GM12878 (cell line): Measurements from ENCODE around the gene DLG2. TPM values are rescaled to one million over a fixed set of nuclear protein-coding genes. Genes with fewer than 3 reads are reported as not detected.

ENCODE experiments used
- ATAC-seq: fragments of 200-7000 bp; cut with Tn5 transposase; 3 replicates; pipeline ENCODE4 v1.9.1; 2020; ENCODE audit warnings: mild to moderate bottlenecking, moderate library complexity
- BruUV-seq: library from RNA; stranded (reverse); fragments of 400-500 nt; replicated peaks from 2 replicates; lab custom pipeline; 2021; lab: Mats Ljungman, UMichigan
- CTCF ChIA-PET: fragments of 300-600 bp; sonication (Branson Sonifier 250); formaldehyde crosslinking; extraction: SDS; loops from one replicate; lab custom pipeline; 2021; ENCODE audit warnings: inconsistent platforms; lab: Yijun Ruan, JAX
- POLR2A ChIA-PET: fragments of 350-600 bp; formaldehyde crosslinking; extraction: SDS; loops from one replicate; lab custom pipeline; 2021; ENCODE audit warnings: inconsistent platforms; lab: Charles Lee
- RAD21 ChIA-PET: fragments of 300-600 bp; sonication (Branson Sonifier 250); formaldehyde crosslinking; loops from one replicate; lab custom pipeline; 2023; ENCODE audit warnings: antibody characterized with exemption; ENCODE audit not compliant: unreplicated experiment; lab: Charles Lee
- SMC1A ChIA-PET: fragments of 300-600 bp; sonication (Branson Sonifier 250); formaldehyde crosslinking; loops from one replicate; lab custom pipeline; 2023; ENCODE audit not compliant: unreplicated experiment, uncharacterized antibody; lab: Charles Lee
- DNase-seq: peaks from one replicate; pipeline ENCODE4 v3.0.0-alpha.2; 2011; ENCODE audit warnings: low read depth, low spot score
- FAIRE-seq: peaks from 3 replicates; lab custom pipeline; 2011; peaks lifted over from hg19 to GRCh38; lab: Jason Lieb, UNC
- H2AFZ ChIP-seq: 2 replicates; pipeline ENCODE4 v1.6.0; 2011; ENCODE audit warnings: low read depth, low read length, control low read depth; ENCODE audit not compliant: control insufficient read depth
- H3K27ac ChIP-seq: 2 replicates; pipeline ENCODE4 v1.5.1; 2011; ENCODE audit warnings: control low read depth; ENCODE audit not compliant: control insufficient read depth, insufficient read depth
- H3K27me3 ChIP-seq, 2 experiments: replicated peaks in 1 of 2; 2 replicates each; pipeline versions ENCODE4 v1.6.0 to v1.6.1; 2011; ENCODE audit warnings: low read length in 1 of 2; ENCODE audit not compliant: control insufficient read depth in 2 of 2, insufficient read depth in 2 of 2
- H3K36me3 ChIP-seq, 2 experiments: 2 replicates each; pipeline ENCODE4 v1.5.1; 2011; ENCODE audit warnings: low read length in 1 of 2; ENCODE audit not compliant: control insufficient read depth in 2 of 2, insufficient read depth in 2 of 2
- H3K4me1 ChIP-seq: 2 replicates; pipeline ENCODE4 v1.6.1; 2011; ENCODE audit warnings: mild to moderate bottlenecking, low read length, moderate library complexity, mixed read lengths; ENCODE audit not compliant: control insufficient read depth, insufficient read depth
- H3K4me2 ChIP-seq: 2 replicates; pipeline ENCODE4 v1.6.0; 2011; ENCODE audit warnings: control low read depth; ENCODE audit not compliant: control insufficient read depth, insufficient read depth
- H3K4me3 ChIP-seq: fragments of 200-600 bp; sonication (generic); 2 replicates; pipeline ENCODE4 v1.5.1; 2016
- H3K79me2 ChIP-seq: 2 replicates; pipeline ENCODE4 v1.6.0; 2011; ENCODE audit warnings: low read length; ENCODE audit not compliant: control insufficient read depth, insufficient read depth
- H3K9ac ChIP-seq: 2 replicates; pipeline ENCODE4 v1.8.0; 2011; ENCODE audit warnings: low read length, control low read depth, mixed read lengths; ENCODE audit not compliant: control insufficient read depth, insufficient read depth
- H3K9me3 ChIP-seq: replicated peaks from 3 replicates; pipeline ENCODE4 v1.5.1; 2011; ENCODE audit warnings: mild to moderate bottlenecking, low read length; ENCODE audit not compliant: control insufficient read depth, insufficient read depth
- H4K20me1 ChIP-seq: 2 replicates; pipeline ENCODE4 v1.6.0; 2011; ENCODE audit not compliant: control insufficient read depth, insufficient read depth
- CHD2 ChIP-seq: IDR thresholded peaks from 2 replicates; pipeline ENCODE4 v1.6.1; 2011; ENCODE audit warnings: low read depth, low read length, improper control_type of control experiment, borderline replicate concordance
- CREM ChIP-seq: IDR thresholded peaks from 2 replicates; pipeline ENCODE4 v1.6.1; 2014; ENCODE audit warnings: antibody characterized with exemption, low read depth
- FOXM1 ChIP-seq: IDR thresholded peaks from 2 replicates; pipeline ENCODE4 v1.6.1; 2012; ENCODE audit warnings: low read depth, mild to moderate bottlenecking, inconsistent platforms, low read length, moderate library complexity
- HCFC1 ChIP-seq: fragments of 150-350 bp; IDR thresholded peaks from 2 replicates; pipeline ENCODE4 v1.6.1; 2014; ENCODE audit warnings: low read length
- POLR2AphosphoS2 ChIP-seq: IDR thresholded peaks from 2 replicates; pipeline ENCODE4 v1.6.1; 2011; ENCODE audit warnings: low read depth, mild to moderate bottlenecking, low read length, improper control_type of control experiment, moderate library complexity
- RUNX3 ChIP-seq: IDR thresholded peaks from 2 replicates; pipeline ENCODE4 v1.6.1; 2012; ENCODE audit warnings: low read length, inconsistent platforms
- SMC3 ChIP-seq: IDR thresholded peaks from 2 replicates; pipeline ENCODE4 v1.6.1; 2011; ENCODE audit warnings: low read length, improper control_type of control experiment, borderline replicate concordance
- WGBS: methylation state at CpG from one replicate; pipeline ENCODE4 v1.1.6; 2016; ENCODE audit warnings: low lambda C conversion rate; ENCODE audit not compliant: insufficient replicate concordance, insufficient coverage; ENCODE audit errors: missing lambda C conversion rate; 5-methylcytosine and 5-hydroxymethylcytosine counted together
- in situ Hi-C: fragments of 300-500 bp; cut with MboI; formaldehyde crosslinking; loops from 9 replicates; pipeline ENCODE4 v1.14.3; 2018; ENCODE audit warnings: mixed read lengths
- intact Hi-C: fragments of 100-400 bp; cut with micrococcal nuclease; formaldehyde crosslinking; loops from one replicate; pipeline ENCODE4 v1.14.2; 2022; ENCODE audit not compliant: unreplicated experiment
- polyA plus RNA-seq, 11 experiments: library from polyadenylated mRNA; depleted of rRNA in 4 of 11; unstranded in 6 of 11; stranded (reverse) in 5 of 11; fragments of >200 nt; fragmentation: Nextera tagmentation in 4 of 11; fragmentation: Illumina TruSeq in 1 of 11; extraction: Ambion mirVana in 4 of 11; extraction: Trizol in 1 of 11; gene quantifications; 1 replicate in 1 of 11; 2 replicates in 10 of 11; pipeline versions ENCODE4 v1.2.1 to v1.2.3, GENCODE V29; 2011 to 2016; ENCODE audit warnings: inconsistent platforms in 2 of 11, missing spikeins in 2 of 11, low read depth in 1 of 11
- total RNA-seq, 4 experiments: library from RNA; depleted of rRNA in 3 of 4; stranded (reverse); fragments of >200 nt in 3 of 4; fragmentation: Illumina TruSeq in 1 of 4; extraction: Trizol in 1 of 4; gene quantifications; 2 replicates each; pipeline versions ENCODE4 v1.2.1 to v1.2.3, GENCODE V29; 2013 to 2021
- TF ChIP-seq, protein P1 (sequence below): fragments of 450-650 bp; IDR thresholded peaks from 2 replicates; pipeline ENCODE4 v1.6.1; 2017; ENCODE audit warnings: mild to moderate bottlenecking, low read depth, inconsistent platforms; ENCODE audit not compliant: poor library complexity, severe bottlenecking

Gene DLG2
- total and polyA plus RNA-seq, 10 of the 15 experiments (the other 5 are each of a cell fraction or from before 2014, with no cell fraction given) = 0.09 to 0.98 (median 0.35) TPM

DNA sequence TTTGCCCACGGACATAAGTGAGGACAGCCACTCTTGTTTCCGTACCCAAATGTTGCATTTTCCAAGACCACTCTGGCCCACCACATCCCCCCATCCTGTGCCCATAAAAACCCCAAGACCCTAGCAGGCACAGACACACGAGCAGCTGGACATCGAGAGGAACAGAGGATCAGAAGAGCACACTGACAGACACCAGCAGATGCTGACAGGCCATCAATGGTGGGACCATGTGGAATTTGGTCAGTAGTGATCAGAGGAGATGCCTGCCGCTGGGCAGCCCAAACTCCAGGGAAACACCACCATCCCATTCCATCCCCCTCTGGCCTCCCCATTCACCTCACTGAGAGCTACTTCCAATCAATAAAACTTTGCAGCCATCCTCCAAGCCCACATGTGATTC is 87.0 kb downstream of the DLG2 start:
- RAD21 ChIA-PET = no interaction called here
- no TSS peak for BruUV-seq

DNA sequence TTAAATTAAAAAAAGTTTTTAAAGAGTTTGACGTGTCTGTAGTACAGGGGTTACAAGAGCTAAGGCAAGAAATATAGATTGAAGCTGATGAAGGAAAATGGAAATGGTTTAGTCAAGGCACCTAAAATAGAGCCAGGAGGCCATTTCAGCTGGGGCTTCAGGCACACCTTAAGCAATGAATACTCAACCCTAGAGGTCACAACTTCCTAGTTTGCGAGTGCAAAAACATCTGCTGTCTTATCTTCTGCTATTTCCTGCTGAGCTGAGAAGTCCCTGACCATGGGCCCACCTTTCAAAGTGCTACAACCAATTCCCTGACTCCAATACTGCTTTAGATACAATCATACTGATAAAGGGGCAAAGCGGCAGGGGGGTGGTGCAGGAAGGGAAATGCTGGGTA is 87.4 kb downstream of the DLG2 start:
- whole genome bisulfite sequencing = 46% methylated on average over 3 of the region's 3 CpGs
- CTCF ChIA-PET = interaction anchor here (0.5 kb wide), 1 partner anchor 801 kb away, joined by 3 read pairs; no protein-coding TSS in a partner anchor
- no peaks in the 10 kb centered on the region for H3K36me3 ChIP-seq
- ATAC-seq (no peak), FAIRE-seq (no peak), DNase-seq (no peak)
- POLR2A ChIA-PET = no interaction called here
- no peaks in the 10 kb centered on the region for H4K20me1 ChIP-seq
- no peak overlapping the region for H3K9ac ChIP-seq
- intact Hi-C loops = loop anchor here (5.0 kb wide), 1 partner anchor 552 kb away; no protein-coding TSS in a partner anchor
- BruUV-seq = no TSS peak
- SMC1A ChIA-PET = no interaction called here
- H3K27ac ChIP-seq = no peak overlapping the region
- no peaks in the 10 kb centered on the region for H3K27me3 ChIP-seq
- H3K4me2 ChIP-seq = no peak overlapping the region
- H3K4me1 ChIP-seq = no peaks in the 10 kb centered on the region
- H2AFZ ChIP-seq = no peak overlapping the region
- H3K79me2 ChIP-seq = no peaks in the 10 kb centered on the region
- in situ Hi-C loops = no loop called here
- RAD21 ChIA-PET = no interaction called here
- no peak overlapping the region for H3K4me3 ChIP-seq
- TF ChIP-seq CREM (no peak), SMC3 (no peak), RUNX3 (no peak), CHD2 (no peak), POLR2AphosphoS2 (no peak), HCFC1 (no peak)
- H3K9me3 ChIP-seq = no peaks in the 10 kb centered on the region; the same call in 2 of the 3 replicates

More for the DNA sequence above, 87.0 kb downstream of the DLG2 start:
- H3K4me2 ChIP-seq = no peak overlapping the region
- intact Hi-C loops (loop anchor here (5.0 kb wide), 1 partner anchor 553 kb away; no protein-coding TSS in a partner anchor), in situ Hi-C loops (no loop called here)
- ChIA-PET SMC1A (no interaction called here), CTCF (no interaction called here), POLR2A (no interaction called here)
- TF ChIP-seq POLR2AphosphoS2 = no peak
- TF ChIP-seq FOXM1 = no peak
- TF ChIP-seq, protein P1, sequence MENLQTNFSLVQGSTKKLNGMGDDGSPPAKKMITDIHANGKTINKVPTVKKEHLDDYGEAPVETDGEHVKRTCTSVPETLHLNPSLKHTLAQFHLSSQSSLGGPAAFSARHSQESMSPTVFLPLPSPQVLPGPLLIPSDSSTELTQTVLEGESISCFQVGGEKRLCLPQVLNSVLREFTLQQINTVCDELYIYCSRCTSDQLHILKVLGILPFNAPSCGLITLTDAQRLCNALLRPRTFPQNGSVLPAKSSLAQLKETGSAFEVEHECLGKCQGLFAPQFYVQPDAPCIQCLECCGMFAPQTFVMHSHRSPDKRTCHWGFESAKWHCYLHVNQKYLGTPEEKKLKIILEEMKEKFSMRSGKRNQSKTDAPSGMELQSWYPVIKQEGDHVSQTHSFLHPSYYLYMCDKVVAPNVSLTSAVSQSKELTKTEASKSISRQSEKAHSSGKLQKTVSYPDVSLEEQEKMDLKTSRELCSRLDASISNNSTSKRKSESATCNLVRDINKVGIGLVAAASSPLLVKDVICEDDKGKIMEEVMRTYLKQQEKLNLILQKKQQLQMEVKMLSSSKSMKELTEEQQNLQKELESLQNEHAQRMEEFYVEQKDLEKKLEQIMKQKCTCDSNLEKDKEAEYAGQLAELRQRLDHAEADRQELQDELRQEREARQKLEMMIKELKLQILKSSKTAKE = no peak
- no peaks in the 10 kb centered on the region for H3K4me1 ChIP-seq
- FAIRE-seq = no peak
- H3K27ac ChIP-seq = no peak overlapping the region
- H3K9ac ChIP-seq = no peak overlapping the region
- H3K4me3 ChIP-seq = no peak overlapping the region
- H2AFZ ChIP-seq = no peak overlapping the region
- H3K36me3 ChIP-seq = no peaks in the 10 kb centered on the region
- no peak for DNase-seq
- no peaks in the 10 kb centered on the region for H3K79me2 ChIP-seq
- WGBS = 9% methylated on average over 5 of the region's 5 CpGs
- ATAC-seq = no peak
- H3K9me3 ChIP-seq = no peaks in the 10 kb centered on the region; the same call in 2 of the 3 replicates
- no peaks in the 10 kb centered on the region for H3K27me3 ChIP-seq
- no peaks in the 10 kb centered on the region for H4K20me1 ChIP-seq
